ENCODE data around the gene SSU72.
"Not testable (repeated sequence)": the region's sequence is repeated elsewhere in the genome, so short reads cannot be mapped to it uniquely, and the experiment has no call there.

The SSU72 gene

GRCh38 chr1:1540090-1540817 lies 34.4 kb downstream of the SSU72 start, which contains the start of gene TMEM240:
Gene TMEM240 (minus strand): TSS chr1:1540624. CDS start chr1:1540346, 278 bp downstream.
- DNase-seq: no peak

GRCh38 chr1:1539310-1540089 lies 35.2 kb downstream of the SSU72 start:
- no peak for DNase-seq

GRCh38 chr1:1538989-1539309 lies 35.7 kb downstream of the SSU72 start:
- no peak for DNase-seq

GRCh38 chr1:1538334-1538733 lies 36.3 kb downstream of the SSU72 start:
- no peak for DNase-seq

GRCh38 chr1:1537626-1538250 lies 36.9 kb downstream of the SSU72 start:
- no peak for DNase-seq

- DNase-seq: no peak
Observed at GRCh38 chr1:1536938-1537546, 37.6 kb downstream of the SSU72 start.

GRCh38 chr1:1536019-1536937 lies 38.4 kb downstream of the SSU72 start:
- no peak for DNase-seq

- DNase-seq: no peak
Observed at GRCh38 chr1:1535201-1536018, 39.3 kb downstream of the SSU72 start.

- no peak for DNase-seq
Observed at GRCh38 chr1:1534401-1535154, 40.1 kb downstream of the SSU72 start.

GRCh38 chr1:1533894-1534291 lies 40.8 kb downstream of the SSU72 start:
- DNase-seq: not testable (repeated sequence)

GRCh38 chr1:1533176-1533893 lies 41.3 kb downstream of the SSU72 start:
- not testable (repeated sequence) for DNase-seq

- no peak for DNase-seq
Observed at GRCh38 chr1:1531947-1532346, 42.7 kb downstream of the SSU72 start.

- no peak for DNase-seq
Observed at GRCh38 chr1:1529936-1530335, 44.7 kb downstream of the SSU72 start.

- DNase-seq: no peak
Observed at GRCh38 chr1:1529321-1529720, 45.3 kb downstream of the SSU72 start.

- no peak for DNase-seq
Observed at GRCh38 chr1:1528301-1529267, 46.1 kb downstream of the SSU72 start.

GRCh38 chr1:1527092-1527816 lies 47.4 kb downstream of the SSU72 start:
- no peak for DNase-seq

GRCh38 chr1:1526476-1526875 lies 48.2 kb downstream of the SSU72 start:
- not testable (repeated sequence) for DNase-seq
